GM19099 (cell line): ENCODE results near the gene TACR1.

Source experiments
- POLR2A ChIP-seq: IDR thresholded peaks from 3 replicates; pipeline ENCODE4 v1.6.1; 2011; ENCODE audit warnings: low read depth; ENCODE audit not compliant: insufficient read length; ENCODE audit errors: extremely low read depth

The TACR1 gene

DNA sequence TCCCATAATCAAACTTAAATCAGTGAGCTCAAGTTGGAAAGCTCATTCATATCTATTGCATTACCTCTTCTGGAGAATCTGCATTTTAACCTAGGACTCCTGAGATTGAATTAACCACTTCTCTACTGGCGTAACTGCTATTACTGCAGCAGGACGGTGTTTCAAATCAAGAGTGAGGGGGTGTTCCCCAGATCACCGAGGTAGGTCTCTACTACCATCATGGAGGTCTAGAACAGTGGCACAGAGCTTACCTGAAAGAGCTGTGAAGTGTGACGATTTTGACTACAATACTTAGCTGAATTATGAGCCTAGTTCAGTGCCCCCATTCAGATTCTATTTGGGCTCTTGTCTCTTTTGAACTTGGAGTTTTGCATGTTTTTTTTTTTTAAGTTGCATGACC lies 121.4 kb downstream of the TACR1 start:
- no peak for TF ChIP-seq POLR2A

DNA sequence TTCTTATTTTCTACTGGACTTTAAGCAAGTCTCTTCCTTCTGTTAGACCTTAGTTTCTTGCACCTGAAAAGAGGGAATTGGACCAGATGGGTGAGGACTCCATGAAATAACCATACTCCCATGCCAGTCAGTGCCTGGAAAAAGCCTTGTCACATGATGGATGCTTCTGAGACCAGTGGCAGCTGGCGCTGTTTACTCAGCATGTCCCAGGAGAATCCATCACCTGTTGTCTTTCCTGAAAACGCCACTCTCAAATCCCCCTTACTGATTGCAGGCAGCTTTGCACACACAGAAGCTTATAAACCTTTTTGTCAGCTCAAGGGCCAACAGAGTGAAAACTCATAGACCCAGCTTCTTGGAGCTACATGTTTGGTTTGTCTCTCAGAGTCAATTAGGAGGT lies 123.2 kb downstream of the TACR1 start:
- no peak for TF ChIP-seq POLR2A

DNA sequence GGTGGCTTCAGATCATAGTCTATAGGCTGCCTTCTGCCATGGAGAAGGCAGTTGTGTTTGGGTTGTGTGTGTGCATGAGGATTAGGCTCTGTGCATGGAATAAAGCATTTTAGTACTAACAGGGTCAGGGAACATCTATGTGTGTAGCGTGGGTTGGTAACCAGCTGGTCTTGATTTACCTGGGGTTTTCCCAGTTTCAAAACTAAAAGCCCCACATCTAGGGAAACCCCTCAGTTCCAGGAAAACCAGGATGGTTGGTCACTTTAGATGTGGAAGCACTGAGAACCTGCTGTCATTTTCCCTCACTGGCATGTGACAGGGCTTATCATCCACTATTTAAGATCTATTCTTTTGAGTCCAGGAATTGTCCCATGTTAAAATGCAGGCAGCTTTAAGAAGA lies 124.6 kb downstream of the TACR1 start:
- no peak for TF ChIP-seq POLR2A

DNA sequence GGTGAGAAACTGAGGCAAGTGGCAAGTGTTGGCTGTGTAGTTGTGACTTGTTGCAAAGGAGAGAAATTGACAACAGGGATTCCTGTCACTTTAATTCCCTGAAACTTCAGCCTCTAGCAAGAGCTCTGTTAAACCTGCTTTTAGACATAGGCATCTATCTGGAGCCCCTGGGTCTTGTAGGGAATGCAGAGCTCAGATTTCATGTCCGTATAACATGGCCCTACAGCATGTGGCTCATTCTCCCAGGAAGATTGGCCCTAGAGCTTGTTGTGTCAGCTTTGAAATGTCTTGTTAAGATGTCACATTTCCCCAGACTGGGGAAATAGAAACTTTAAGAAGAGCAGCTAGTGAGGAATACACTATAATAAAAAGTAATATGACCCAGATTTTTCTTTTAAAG lies 125.1 kb downstream of the TACR1 start:
- TF ChIP-seq POLR2A, result no peak

DNA sequence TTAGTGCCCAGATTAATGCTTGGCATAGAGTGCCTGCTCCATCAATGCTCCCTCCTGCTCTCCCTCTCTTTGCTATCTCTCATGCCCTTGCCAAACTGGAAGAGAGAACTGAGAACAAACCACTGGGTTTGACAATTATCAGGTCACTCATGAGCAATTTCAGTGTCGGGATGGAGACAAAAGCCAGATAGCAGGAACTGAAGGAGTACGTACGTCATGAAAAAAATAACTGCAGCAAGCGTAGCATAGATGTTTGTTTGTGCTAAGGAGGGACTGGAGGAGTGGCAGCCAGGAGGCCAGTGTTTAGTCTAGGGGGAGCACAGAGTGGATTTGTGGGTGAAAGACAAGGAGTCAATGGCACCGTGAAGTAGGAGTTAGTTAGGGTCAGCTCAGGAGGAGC lies 127.6 kb downstream of the TACR1 start:
- no peak for TF ChIP-seq POLR2A

DNA sequence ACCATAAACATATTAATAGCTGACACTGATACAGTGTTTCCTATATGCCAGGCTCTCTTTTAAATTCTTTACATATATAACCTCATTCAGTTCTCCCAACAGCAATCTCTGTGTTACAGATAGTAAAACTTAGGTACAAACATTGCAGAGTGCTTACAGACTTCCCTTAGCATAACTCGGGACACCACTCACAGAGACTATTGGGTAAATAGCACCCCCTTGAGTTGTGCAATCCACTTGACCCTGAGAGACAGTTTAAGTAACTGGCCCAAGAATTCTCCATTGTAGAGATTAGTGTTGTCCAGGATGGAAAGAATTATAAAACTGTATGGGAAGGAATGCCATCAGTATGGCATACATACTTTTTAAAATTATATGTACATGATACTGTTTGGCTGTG lies 130.8 kb downstream of the TACR1 start:
- TF ChIP-seq POLR2A, result no peak

DNA sequence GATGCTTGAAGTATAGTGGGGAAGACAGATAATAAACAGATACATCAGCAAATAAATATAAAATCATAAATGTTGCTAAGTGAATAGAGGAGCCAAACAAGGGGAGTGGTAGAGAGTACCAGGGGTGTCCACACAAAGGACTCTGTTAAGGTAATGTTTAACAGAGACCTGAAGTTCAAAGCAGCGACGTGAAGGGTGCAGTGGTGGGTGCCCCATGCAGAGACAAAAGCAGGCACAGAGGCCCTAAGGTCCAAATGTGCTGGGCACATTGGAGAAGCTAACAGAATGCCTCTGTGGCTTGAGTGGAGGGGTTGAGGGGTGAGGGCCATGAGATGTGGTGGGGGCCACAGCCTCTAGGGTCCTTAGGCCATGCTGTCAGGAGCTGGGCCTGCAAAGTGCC lies 131.8 kb downstream of the TACR1 start:
- TF ChIP-seq POLR2A, result no peak

DNA sequence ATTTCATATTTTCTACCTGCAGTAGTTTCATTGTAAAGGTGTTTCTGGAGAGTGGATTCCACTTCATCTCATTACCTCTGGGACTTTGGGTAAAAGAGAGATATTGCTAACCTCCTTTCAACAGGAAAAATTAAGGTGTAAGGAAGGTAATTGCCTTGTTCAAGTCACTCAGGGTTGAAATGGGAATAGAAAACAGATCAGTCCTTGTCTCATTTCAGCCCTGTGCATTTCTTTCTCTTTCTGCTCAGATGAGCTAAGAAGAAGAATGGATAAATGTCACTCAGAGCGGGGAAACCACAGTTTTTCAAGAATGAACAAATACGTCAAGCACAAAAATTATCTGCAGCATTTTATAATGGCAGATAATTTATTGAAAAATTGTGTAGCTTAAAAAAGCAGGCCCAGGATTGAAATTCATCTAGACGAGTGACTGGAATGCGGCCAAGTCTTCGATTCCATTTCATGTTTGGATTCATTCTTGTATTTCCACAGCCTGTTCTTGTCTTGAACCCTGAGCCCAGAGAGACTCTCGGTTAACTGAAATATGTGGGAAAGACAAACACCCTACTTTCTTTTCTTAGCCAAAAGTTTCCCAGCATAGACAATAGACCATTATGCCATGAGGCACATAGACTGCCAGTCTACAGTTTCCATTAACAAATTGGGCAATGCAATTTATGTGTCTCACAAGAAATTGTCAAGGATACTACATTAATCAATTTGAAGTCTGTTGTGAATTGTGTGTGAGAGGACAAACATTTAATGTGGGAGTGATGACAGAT lies 133.0 kb downstream of the TACR1 start:
- TF ChIP-seq POLR2A, result no peak

DNA sequence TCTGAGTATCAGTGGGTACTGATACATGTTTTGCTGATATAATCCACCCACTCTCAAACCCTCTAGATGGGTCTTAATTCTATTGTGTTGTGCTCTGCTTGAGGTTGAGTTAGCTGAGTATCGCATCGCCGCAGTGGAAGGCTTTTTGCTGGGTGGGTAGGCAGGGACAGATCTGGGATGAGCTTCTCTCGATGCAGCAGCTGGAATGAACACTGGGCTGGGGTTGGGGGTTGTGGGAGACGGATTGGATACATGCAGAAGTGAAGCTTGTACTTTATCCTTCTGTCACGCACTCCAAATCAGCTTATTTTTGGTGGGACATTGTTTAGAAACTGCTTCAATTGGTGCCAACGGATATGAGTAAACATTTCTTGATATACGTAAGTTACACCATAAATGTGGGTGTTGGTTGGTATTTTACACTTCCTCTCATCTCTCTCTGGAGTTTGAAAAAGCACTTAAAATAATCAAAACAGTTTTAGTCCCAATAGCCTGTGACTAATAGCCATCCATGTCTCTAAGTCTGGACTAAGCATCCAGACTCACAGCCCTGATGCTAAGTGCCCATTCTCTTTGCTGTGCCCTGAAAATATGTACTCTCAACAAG lies 133.8 kb downstream of the TACR1 start:
- no peak for TF ChIP-seq POLR2A

DNA sequence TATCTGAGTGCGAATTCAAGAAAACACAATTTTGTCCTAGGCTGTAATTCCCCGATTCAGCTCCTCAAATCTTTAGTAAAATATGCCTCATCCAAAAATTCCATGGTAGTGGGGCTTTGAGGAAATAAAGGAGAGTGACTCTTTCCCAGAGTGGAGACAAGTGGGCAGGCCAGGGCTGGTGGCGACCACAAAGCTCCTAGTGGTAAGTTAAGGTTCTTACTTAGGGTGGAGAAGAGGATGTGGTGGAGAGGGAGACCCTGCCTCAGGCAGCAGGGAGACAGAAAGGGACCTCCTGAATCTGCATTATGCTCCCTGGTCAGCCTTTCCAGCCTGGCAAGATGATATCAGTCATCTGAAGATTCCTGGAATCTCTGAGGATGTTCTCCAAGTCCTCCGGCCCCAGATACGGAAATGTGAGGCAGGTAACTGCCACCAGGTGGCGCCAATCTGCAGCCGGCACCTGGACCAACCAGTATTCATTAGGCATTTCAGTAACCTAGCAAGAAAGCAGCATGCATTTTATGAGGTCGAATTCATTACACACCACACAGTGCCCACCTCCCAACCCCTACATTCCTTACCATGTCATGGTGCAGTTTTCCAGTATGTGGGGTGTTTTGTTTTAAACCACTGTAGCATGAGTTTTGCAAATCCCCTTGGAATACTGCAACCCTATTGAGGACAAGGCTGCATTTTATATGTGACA lies 134.5 kb downstream of the TACR1 start:
- TF ChIP-seq POLR2A, result no peak

DNA sequence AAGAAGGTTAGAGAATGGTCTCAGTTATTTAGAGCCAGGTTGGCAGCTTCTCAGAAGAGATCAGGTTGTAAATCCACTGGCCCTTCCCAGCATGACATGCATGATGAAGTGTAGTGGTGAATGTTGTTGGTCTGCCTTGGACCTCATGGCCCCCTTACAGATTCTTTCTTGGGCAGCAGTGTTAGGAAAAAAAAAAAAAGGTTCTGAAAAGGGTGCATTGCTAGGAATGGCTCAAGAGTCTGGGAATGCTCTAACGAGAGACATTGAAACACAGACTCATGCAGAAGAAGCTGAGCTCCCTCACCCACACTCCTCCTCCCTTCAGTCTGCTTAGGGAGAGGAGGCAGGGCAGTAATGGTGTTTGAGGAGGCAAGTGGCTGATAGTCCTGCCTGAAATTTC lies 135.4 kb downstream of the TACR1 start:
- no peak for TF ChIP-seq POLR2A

DNA sequence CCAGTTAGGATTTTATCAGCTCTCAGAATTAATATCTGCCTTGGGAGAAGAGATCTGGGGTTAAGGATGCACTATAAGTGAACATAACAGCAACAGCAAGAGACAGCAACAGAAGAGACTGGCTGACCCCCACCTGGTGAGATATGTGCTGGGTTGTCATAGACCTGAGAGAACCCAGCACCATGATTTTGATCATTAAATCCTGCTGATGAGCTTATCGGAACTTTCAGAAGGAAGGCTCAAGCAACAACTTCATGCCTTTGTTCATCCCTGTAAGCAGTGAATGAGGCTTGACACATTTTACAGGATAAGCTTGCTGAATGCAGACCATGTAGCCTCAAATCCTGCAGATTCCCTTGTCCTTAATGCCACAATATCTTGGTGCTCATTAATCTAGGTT lies 140.9 kb downstream of the TACR1 start:
- TF ChIP-seq POLR2A, result no peak

DNA sequence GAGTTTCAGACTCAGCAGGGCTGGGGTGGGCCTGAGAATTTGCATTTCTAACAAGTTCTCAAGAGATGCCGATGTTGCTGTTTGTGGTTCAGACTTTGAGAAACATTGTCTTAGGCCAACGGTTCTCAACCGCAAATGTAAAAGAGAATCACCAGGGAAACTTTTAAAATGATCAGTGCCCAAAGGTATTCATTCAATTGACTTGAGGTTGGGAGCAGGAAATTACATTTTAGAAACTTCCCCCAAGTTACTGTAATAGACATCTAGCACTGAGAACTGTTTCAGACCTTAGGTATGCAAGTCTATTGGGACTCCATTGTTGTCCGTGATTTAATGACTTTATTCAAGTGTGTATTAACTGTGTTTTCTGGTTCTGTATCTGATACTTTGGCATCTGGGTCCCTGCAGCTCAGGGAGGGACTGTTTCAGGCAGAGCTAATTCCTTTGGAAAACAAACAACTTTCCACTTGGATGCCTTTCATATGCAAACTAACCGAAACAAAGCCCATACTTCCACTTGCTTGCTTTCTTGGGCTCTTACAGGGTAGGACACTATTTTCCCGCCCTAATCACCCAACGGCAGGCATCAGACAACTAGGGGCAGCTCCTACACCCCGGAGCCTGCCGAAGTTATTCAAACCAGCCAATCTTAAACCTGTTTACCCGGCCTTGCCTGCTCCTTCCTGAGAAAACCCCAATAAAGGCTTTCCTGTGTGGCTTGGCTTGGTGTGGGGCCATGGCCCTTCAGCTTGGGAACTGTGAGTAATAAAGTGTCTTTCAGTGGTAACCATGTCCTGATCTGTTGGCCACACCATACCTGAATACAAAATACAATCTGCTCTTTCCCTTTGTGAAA lies 143.3 kb downstream of the TACR1 start:
- TF ChIP-seq POLR2A, result no peak

DNA sequence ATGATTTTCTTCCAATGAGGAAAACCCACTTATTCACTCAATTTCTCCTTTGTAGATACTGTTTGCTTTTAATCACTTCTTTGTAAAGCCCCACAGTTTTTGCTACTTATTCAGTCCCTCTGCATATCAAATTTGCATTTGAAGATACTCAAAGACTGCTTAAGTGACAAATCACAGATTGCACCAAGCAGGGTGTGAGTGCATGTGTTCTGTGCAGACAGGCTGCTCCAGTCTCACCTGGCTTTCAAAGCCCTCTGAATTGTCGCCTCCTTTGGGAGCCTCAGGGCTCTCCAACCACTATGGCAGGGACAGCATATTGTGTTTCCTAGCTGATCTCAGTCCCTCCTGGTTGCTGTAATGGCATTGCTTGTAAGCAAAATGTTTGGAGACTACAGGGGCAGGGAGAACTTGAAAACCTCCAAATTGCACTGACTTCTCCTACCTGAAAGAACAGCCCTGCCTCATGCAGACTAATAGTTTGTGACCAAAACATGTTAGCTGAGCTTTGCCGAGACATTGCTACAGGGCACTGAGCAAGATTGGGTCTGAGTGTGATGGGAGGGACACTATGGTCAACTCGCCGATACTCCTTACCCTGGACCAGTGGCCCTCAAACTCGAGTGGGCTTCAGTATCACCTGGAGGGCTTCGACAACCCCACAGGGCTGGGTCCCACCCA lies 144.0 kb downstream of the TACR1 start:
- TF ChIP-seq POLR2A, result no peak

DNA sequence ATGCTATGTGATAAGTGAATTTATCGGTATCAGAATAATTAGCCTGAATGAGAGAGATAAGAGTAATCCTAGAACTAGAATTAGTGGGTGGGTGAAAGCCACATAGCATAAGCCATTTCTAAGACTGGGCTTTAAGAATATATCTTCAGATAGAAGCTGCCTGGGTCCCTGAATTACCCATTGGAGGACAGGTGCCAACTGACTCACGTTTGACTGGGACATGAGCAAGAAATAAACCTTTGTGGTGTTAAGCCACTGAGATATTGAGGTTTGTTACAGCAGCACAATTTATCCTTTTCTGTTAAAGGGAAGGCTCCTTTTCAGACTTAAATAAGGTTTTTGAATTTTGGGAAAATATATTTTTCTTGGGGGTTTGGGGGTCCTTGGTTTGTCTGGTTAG lies 145.0 kb downstream of the TACR1 start:
- TF ChIP-seq POLR2A, result no peak
